ENCODE measurements around the gene OR2L3.

OR2L3 gene

GRCh38 chr1:248098529-248098928 lies 51.9 kb downstream of the OR2L3 start:
- H3K27me3 Mint-ChIP-seq = no peaks in the 10 kb centered on the region
- H3K9me3 Mint-ChIP-seq = peaks cover 5% of the 10 kb centered on the region
- H3K27ac Mint-ChIP-seq = no peak overlapping the region

DNA sequence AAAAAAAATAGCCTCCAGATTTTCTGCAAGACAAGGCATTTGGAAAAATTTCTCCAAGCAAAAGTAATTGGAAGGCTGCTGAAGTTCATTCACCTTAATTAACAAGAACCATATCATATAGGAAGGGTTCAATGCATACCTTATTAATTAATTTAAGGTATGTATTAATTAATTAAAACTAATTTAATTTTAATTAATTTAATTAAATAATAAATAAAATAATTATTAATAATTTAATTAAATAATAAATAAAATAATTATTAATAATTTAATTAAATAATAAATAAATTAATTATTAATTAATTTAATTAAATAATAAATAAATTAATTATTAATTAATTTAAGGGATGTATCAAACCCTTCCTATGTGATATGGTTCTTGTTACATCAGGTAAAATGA lies 56.2 kb downstream of the OR2L3 start:
- Mint-ChIP-seq H3K36me3 (no peaks in the 10 kb centered on the region), H3K4me3 (no peak overlapping the region), H3K4me1 (no peaks in the 10 kb centered on the region), H3K27ac (no peak overlapping the region), H3K27me3 (no peaks in the 10 kb centered on the region), H3K9me3 (peaks cover 5% of the 10 kb centered on the region)

More at GRCh38 chr1:248098529-248098928, 51.9 kb downstream of the OR2L3 start:
- H3K4me3 Mint-ChIP-seq = no peak overlapping the region
- H3K36me3 Mint-ChIP-seq = no peaks in the 10 kb centered on the region
- no peaks in the 10 kb centered on the region for H3K4me1 Mint-ChIP-seq

DNA sequence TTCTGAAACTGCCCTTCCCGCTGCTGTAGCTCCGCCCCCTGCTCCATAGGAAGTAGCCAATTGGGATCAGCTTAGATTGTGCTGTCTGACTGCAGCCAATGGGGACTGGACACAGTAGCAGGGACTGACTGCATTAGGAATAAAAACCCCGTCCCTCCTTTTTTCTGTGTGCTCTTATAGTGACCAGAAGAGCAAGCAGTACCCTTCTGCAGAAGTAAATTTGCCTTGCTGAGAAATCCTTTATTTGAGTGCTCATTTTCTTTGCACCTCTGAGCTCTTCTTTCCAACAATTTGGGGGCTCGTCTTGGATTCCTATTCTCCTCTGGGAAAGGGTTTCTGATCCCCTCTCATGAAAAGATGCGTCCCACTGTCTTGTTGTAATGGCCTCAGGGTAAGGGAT lies 64.5 kb downstream of the OR2L3 start:
- Mint-ChIP-seq H3K9me3 (peaks cover 17% of the 10 kb centered on the region), H3K4me1 (no peaks in the 10 kb centered on the region), H3K36me3 (peaks cover 1% of the 10 kb centered on the region), H3K27me3 (no peaks in the 10 kb centered on the region), H3K4me3 (no peak overlapping the region), H3K27ac (no peak overlapping the region)

Data from activated naive CD4-positive, alpha-beta T cell treated with anti-CD3 and anti-CD28 coated beads, Interleukin-2, amount 50 U/mL, for 24 hours (primary cell).